Measurements from ENCODE around the gene VILL.

Gene VILL

DNA sequence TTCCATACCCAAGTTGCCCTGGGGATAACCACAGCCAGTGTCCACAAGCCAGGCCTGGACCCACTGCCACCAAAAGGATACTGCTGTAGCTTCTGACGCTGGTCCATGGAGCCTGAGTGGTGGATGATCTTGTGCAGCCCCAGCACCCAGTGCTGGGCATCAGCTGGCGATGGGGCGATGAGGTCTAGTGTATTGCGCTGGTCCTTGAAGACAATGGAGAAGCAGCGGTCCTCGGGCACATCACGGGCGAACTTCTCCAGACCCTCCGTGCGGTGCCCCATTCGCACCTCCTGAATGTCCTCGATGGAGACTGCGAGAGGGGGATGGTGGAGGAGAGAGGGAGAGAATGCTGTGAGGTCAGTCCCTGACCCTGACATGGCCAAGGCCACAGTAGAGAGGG lies 25.8 kb downstream of the VILL start:
- in situ Hi-C loops (cut with MboI; ENCODE audit: low sequenced_read_pairs) = no loop called here

DNA sequence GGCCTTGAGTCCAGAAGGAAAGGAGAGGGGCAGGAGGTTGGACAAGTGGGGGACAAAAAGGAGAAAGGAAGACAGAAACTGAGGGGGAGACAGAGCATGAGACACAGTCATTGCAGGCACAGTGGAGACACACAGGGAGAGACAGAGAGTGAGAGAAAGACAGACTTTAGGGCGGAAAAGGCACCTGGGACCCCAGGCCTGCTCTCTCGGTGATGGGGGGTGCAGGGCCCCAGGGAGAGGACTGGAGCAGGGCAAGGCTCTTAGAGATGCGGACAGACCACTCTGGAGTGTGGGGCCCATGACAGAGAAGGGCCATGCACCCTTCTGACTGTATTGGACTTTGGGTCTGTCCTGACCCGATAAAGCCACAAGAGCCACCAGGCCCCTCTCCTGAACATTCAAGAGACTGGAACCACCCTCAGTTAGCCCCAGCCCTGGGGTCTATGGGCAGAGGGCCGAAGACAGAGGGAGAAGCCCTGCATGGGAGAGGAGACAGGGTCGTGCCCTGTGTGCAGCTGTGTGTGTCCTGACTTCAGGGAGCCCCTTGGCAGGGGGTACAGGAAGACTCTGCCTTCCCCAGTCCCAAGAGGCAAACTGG lies 26.4 kb downstream of the VILL start:
- in situ Hi-C loops (cut with MboI; ENCODE audit: low sequenced_read_pairs) = no loop called here

DNA sequence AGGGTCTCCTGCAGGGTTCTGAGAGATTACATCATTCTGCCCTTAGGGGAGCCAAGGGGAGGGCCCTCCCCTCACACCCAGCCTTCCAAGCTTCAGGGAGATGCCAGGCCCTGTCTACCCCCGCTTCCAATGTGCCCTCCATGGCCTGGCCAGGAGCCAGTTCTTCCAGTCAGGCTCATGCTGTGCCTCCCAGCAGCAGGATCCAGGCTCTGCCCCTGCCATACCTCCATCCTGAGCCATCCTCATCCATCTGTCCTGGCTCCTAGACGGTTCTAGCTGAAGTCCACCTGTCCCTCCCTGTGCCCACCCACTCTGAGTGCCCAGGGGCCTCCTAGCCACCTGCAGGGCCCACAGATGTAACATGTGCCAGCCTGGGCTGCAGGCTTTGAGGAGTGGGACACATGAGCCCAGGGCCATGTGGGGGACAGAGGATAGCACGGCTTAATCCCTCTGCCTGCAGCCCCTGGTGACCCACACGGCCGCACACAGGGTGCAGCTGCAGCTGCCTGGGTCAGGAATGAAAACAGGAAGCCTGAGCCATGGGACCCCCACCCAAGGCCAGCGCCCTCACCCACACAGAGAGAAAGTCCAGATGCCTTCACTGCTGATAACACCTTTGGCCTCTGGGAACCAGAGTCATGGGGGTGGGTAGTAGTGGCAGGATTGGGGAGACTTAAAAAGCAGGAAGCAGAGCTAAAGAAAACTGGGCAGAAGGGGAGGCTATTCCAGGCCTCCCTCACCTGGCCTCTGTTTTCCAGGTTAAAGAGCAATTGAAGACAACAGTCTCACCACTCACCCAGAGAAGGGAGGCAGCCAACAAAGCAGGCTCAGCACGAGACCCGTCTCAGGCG lies 27.1 kb downstream of the VILL start:
- in situ Hi-C loops (cut with MboI; ENCODE audit: low sequenced_read_pairs) = no loop called here

DNA sequence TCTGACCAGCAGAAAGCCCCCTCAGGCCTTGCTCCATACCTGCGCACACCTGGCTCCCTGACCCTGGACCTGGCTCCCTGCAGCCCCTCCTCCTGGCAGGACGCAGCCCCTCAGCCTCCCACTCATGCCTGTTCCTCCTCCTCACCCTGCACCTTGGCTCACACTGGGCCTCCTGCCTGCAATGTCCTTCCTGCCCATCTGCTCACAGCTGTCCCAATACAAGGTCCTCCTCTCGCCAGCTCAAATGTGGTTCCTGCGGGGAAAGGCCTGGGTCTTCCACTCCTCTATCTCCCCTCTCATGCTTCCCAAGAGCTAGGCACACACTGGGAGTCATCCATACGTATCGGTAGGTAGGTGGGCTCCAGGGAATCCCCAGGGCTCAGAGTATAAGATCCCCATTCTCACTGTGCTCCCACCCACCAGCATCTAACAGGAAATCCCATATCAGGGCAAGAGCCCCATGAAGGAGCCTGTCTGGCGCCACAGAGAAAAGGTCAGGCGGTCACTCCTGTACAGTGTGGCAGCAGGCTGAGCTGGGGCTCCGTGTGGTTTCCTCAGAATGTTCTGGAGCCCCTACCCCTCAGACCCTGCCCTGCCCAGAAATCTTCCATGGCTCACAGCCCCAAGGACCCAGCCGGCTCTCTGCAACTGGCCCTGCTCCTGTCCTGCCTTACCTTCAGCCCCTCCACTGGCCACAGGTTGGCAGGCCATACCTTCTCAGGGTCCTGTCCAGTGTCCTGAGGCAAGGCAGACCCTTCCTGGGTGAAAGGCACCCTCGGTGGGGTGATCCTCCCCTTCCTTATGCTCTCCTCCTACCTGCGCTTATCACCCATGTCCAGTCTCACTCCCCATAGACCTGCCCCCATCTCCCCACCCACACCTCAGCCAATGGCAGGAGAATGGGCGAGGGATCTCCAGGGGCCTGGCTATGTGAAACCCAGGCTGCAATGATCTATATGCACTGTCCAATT lies 28.0 kb downstream of the VILL start:
- in situ Hi-C loops (cut with MboI; ENCODE audit: low sequenced_read_pairs) = no loop called here

DNA sequence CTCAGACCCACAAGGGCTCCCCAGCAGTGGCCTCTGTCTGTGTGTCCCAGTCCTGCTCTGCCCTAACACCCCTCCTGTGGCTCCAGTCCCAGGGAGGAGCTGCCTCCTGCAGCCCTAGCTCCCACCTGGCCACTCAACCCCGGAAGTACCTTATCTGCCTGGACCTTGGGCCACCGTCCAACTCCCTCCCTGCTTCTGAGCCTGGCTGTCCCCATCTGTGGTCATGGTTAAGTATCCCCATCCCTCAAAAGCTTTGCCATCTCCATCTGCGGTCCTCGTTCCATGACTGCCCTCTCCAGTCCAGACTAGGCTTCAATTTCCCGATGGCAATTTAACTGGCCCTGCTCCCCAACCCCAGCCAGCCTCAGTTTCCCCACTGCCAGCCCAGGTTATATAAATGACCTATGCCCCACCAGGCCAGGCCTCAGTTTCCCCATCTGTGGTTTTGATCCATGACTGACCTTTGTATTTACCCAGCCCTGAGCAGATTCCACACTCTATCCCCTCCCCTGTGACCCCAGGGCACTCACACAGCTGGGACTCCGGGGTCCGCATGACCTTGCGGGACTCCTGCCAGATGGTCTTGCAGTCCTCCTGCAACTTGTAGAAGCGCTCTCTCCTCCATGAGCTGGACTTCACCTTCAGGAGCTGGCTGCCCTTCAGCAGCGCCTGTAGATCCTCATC lies 29.2 kb downstream of the VILL start:
- in situ Hi-C loops (cut with MboI; ENCODE audit: low sequenced_read_pairs) = no loop called here

DNA sequence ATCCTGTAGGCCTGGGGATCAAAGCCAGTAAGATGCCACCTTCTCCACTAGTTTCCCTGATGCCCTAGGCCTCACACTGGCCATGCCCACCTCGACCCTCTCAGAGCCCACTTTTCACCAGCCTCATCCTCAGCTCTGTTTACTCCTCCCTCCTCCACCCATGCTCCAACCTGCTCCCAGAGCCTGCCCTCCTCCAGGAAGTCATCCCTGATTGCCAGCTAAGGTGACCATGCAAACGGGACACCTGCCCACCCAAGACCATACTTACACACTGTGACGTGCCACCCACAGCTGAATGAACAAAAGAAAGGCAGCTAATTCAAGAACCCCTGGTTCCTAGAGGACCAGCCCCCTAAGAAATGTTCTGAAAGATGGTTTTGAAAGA lies 29.7 kb downstream of the VILL start:
- in situ Hi-C loops (cut with MboI; ENCODE audit: low sequenced_read_pairs) = no loop called here

DNA sequence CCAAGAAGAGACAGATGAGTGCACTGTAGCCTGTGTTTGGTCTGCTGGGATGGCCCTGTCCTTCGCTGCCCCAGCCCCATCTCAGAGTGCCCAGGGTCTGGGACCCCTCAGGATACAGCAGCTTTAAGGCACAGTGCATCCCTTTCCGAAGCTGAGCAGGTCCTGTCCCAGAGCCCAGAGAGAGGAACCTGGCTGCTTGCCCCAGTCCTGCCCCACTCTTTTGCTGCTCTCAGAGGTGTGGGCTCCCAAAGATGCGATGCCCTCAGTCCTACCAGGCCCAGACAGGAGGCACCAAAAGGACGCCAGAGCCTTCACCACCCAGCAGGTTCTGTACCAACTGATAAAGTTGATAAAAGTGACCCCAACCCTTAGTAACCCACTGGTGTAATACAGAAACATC lies 30.6 kb downstream of the VILL start:
- in situ Hi-C loops (cut with MboI; ENCODE audit: low sequenced_read_pairs) = no loop called here

DNA sequence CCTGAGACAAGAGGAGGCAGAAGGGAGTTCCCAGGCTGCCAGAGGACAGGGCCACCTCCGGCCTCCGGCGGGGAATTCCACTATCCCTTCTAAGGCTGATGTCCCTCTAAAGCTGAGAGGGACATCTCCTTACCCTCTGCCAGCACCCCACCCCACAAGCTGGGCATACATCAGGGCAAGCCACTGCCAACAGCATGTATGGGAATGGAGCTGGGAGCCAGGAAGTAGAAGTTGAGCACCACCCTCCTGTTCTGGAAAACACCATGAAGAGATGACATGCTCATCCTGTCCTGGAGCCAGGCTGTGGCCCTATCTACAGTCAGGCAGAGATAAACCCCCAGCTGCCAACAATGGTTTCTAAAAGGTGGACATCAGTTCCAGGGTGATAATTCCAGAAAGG lies 31.7 kb downstream of the VILL start:
- in situ Hi-C loops (cut with MboI; ENCODE audit: low sequenced_read_pairs) = no loop called here

DNA sequence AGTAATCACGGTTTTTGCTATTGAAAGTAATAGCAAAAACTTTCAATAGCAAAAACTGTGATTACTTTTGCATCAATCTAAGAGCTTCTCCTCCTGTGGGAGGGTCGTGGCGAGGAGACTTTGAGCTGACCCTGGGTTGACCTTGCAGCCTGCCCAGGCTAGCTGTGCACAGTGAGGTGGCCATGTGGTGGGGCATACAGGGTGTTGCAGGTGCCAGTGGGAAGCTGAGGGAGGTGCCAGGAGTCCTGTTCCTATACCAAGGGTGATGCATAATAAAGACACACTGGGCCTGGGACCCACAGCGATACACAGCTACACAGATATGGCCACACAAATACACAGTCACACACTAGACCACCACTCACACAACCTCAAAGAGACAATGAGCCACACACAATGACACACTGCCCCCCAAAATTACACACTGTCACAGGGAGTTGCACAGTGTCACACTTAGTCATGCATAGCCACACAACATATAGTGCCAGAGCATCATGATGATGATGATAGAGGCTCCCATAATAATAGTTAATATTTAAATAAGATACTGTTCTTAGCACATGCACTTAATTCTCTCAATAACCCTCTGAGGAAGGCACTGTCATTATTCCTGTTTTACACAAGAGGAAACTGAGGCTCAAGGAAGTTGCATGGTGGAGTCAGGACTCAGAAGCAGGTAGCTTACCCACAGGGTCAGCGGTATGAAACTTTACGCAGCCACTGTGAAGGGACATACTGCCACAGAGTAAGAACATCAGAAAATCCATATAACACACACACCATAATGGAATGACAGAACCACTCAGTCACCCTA lies 32.5 kb downstream of the VILL start:
- in situ Hi-C loops (cut with MboI; ENCODE audit: low sequenced_read_pairs) = no loop called here

DNA sequence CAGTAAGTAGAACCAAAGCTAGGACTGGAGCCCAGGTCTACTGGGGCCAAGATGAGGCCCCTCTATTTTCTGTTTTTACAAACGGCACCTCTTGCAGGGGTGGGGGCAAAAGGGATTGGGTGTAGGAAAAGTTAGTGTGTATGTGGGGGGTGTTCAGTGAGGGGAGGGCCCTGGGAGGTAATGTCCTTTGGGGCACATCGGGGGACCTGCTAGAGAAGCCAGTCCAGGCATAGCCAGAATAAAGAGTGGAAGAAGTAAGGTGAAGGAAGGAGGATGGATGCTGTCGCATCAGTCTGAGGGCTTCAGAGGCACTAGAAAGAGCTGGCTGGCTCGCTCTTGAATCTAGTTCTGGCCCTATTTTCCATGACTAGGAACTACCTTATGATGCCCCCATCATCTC lies 36.3 kb downstream of the VILL start:
- in situ Hi-C loops (cut with MboI; ENCODE audit: low sequenced_read_pairs) = no loop called here

DNA sequence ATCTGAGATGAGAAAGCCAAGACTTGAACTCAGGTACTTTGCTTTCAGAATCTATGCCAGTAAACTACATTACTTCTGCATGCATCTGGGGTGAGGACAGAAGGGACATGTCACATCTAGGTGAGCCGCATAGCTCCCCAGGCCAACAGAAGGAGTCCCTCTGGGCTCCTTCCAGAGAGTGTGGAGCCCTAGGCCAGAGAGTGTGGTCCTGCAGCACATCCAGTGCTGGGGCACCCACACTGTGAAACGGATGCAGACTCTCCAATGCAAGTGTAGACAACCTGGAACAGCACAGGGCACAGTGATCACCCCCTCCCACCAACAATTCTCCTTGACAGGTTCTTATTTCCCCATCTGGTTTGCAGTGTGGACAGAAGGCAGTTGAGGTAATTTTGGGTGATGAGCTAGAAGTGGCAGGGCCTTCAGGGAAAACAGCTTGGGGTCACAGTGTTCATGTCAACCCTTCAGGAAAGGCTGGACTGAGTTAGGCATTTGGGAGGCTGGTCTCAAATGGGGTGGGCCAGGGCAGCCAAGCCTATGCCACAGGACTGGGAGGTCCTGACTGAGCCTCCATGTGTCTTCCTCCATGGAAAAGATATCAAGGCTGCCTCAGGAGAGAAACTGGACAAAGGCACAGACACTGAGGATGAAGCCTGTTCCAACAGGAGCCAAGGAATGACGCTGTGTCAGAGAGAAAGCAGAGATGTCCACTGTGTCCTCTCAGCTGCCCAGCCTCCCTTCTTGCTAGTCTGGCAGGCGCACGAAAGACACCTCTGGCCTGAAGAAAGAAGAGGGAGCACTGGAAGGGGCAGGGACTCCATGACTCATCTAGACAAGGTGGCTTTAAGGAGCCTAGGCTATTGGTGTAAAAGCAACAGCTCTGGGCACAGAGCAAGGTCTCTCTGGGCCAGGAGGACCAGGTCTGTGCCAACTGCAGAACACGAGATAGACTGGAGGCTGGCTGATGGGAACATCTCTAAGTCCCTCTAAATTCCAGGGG lies 37.2 kb downstream of the VILL start:
- in situ Hi-C loops (cut with MboI; ENCODE audit: low sequenced_read_pairs) = no loop called here

DNA sequence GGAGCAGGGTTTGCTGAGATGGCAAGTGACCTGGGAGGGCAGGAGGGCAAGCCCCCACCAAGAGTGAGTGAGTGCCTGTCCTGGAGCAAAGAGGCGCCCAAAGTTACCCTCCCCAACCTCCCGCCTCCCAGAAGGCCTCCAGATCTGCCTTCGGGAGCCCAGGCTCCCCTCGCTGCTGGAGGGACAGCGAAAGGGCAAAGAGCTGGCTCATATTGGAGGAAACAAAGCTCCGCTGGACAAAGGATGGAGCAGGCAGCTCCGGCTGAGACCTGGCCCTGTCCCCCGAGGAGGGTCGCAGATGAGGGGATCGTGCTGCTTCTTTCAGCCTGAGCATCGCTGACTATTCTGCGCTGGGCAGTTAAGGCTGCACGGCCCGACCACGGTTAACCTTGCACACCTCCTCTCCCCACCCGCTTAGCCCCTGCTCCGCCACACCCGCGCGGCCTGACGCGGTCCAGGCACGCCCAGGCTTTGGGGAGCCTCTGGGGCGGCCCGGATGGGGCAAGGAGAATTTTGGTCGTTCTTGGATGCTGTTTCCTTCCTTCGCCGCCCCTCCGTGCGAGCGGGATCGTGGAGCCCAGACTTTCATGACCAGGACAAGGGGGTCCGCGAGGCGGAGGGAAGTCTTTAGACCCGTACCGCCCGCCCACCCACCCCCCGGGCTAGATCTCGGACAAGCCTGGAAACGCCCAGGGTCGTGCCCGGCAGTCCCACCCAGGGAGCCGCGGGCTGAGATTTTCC lies 38.2 kb downstream of the VILL start:
- in situ Hi-C loops (cut with MboI; ENCODE audit: low sequenced_read_pairs) = no loop called here

DNA sequence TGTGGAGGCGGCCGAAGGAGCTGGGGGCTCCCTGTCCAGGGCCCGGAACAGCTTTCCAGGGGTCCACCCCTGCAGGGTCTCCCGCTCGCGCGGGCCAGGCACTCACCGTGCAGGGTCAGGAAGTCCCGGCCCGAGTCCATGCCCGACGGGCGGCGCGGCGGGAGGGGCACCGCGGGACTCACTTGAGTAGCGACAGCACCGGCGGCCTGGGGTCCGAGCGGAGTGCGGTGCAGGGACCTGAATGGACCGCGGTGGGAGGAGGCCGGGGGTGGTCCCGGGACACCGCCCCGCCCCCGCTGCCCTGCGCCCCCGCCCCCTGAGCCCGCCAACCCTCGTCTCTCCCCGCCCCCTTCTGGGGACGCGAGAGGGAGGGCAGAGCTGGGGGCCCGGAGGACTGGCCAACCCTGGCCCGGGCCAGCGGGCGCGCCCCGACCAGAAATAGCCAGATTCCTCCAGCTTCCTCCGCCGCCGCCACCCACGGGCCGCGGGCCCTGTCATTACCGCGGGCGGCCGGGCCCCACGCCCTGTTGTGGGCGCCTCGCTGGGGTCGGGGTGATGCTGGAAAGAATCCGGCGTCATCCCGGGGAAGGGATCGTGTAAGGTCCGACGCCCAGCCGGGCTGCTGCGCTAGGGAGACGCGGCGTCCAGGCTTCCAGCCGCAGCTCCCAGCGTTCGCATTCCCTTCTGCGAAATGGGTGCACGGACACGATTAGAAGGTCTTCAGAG lies 39.0 kb downstream of the VILL start, which contains the start of gene PLCD1:
Gene PLCD1 (minus strand): TSS at position 243 of the 726 bp plus-strand sequence. CDS start 103 bp downstream, at position 140.
- in situ Hi-C loops (cut with MboI; ENCODE audit: low sequenced_read_pairs) = no loop called here

DNA sequence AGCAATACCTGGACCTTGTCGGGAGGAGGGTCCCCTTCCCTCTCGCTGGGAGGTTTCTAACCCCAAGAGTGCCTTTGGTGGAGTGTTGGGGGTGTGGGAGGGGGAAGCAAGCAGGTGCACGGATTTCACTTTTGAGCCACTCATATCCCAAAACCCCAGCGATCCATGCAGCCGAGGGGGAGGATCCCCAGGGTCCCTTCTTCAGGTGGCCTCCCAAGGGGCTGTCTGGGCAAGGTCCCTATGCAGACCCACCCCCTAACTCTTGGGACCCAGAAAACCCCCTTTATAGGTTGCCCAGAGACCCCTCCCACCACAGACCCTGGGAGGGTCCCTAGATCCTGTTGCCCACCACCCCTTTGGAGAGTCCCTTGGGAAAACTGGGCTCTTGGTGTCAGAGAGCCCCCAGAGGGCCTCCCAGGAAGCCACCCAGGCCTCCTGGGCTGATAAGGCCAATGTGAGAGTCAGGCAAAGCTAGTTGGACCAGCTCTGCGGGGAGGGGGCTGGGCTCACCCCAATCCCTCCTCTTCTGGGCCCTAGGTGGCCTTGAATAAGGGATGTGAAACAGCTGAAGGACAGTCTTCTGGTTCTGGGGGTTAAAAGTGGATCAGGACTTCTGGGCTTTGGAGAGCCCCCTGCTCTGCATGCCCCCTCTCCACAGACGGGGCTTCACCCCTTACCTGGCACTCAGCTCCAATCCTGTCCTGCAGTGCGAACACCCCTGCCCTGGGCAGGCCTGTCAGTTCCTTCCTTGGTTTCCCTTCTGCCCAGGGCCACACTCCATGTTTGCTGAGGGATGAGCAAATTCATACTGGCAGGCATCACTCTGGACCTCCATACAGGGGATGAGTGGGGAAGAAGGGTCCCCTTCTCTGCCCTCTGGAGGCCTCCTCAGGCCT lies 39.8 kb downstream of the VILL start:
- in situ Hi-C loops (cut with MboI; ENCODE audit: low sequenced_read_pairs) = no loop called here

DNA sequence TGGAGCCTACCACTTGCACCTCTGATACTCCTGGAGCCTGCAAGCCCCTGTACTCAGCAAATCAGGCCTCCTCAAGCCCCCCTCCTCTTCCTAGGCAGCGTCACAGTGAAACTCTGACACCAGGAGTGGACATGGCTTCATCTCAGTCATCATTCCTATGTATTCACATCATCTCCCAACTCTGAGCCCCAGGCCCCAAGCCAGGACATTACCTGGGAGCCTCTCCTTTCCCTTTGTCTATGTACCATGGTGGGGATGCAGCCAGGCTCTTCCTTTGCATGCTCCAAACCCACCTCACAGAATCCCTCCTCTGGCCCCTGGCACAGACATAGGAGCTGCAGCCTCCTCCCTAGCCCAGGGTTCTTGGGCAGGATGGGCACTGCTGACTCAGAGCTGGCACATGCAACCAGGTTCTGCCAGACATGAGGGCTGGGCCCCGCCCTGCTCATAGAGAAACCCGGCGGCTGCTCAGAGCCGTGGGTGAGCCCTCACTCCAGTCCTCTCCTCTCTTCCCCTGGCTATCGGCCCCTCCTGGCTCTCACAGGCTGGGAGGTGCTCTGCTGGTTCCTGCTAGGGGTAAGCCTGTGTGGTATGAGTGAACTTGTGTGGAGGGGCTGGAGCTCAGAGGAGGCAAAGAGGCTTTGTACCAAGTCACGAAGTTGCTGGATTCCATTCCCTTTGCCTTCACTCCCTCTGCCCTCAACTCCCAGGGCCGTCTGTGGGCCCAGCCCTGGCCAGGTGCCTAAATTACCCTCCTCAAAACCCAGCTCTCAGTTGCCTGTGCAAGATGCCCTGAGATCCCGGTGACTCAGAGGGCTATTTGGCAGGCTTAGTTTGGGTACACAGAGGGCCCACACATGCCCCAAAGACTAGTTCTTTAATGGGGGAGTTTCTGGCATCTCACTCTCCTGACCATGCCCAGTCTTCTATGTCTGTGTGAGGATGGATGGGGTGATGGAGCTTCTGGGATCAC lies 40.7 kb downstream of the VILL start:
- in situ Hi-C loops (cut with MboI; ENCODE audit: low sequenced_read_pairs) = no loop called here
